CD14-positive monocyte (primary cell): ENCODE results near the gene PLEKHG4. TPM values are rescaled to one million over a fixed set of nuclear protein-coding genes. Genes with fewer than 3 reads are reported as not detected.

Experiments used
- DNase-seq, 3 donors: peaks; one replicate each; pipeline ENCODE4 v3.0.0-alpha.2; 2011 to 2022
- H2AFZ ChIP-seq: 2 replicates; pipeline ENCODE4 v1.6.0; 2012; ENCODE audit warnings: mild to moderate bottlenecking, low read depth, low read length, inconsistent platforms; ENCODE audit not compliant: insufficient read depth, poor library complexity, severe bottlenecking
- H3K27ac ChIP-seq, 2 donors: 1 replicate in 1 of 2; 2 replicates in 1 of 2; pipeline ENCODE4 v1.5.1; 2012 to 2013; ENCODE audit warnings: low read length in 2 of 2, control low read depth in 1 of 2, inconsistent platforms in 1 of 2, low read depth in 1 of 2, mild to moderate bottlenecking in 1 of 2
- H3K27me3 ChIP-seq, 2 donors: one replicate each; pipeline versions ENCODE4 v1.6.0 to v1.6.1; 2011 to 2013; ENCODE audit warnings: low read length in 2 of 2; ENCODE audit not compliant: control insufficient read depth in 2 of 2, insufficient read depth in 2 of 2
- H3K36me3 ChIP-seq, 2 donors: replicated peaks in 1 of 2; 1 replicate in 1 of 2; 2 replicates in 1 of 2; pipeline versions ENCODE4 v1.5.1 to v1.6.1; 2012 to 2013; ENCODE audit warnings: low read length in 2 of 2, control low read depth in 1 of 2, inconsistent platforms in 1 of 2, mild to moderate bottlenecking in 1 of 2; ENCODE audit not compliant: insufficient read depth in 2 of 2, control insufficient read depth in 1 of 2
- H3K4me1 ChIP-seq, 2 donors: 1 replicate in 1 of 2; 2 replicates in 1 of 2; pipeline versions ENCODE4 v1.5.1 to v1.6.1; 2012 to 2013; ENCODE audit warnings: low read length in 2 of 2, control low read depth in 1 of 2, inconsistent platforms in 1 of 2, mild to moderate bottlenecking in 1 of 2, moderate library complexity in 1 of 2; ENCODE audit not compliant: insufficient read depth in 2 of 2, control insufficient read depth in 1 of 2
- H3K4me2 ChIP-seq: replicated peaks from 2 replicates; pipeline ENCODE3; 2012; ENCODE audit warnings: low read length, moderate library complexity, mild to moderate bottlenecking; ENCODE audit not compliant: poor library complexity, severe bottlenecking; ENCODE audit errors: extremely low read depth
- H3K4me3 ChIP-seq, 3 experiments: fragments of 200-600 bp in 1 of 3; sonication (generic) in 1 of 3; replicated peaks in 1 of 3; 1 replicate in 2 of 3; 2 replicates in 1 of 3; pipeline ENCODE4 v1.5.1; 2011 to 2013; ENCODE audit warnings: low read length in 3 of 3, mild to moderate bottlenecking in 3 of 3, control low read depth in 2 of 3, low read depth in 2 of 3, inconsistent platforms in 1 of 3, moderate library complexity in 1 of 3
- H3K79me2 ChIP-seq: 2 replicates; pipeline ENCODE4 v1.6.0; 2012; ENCODE audit warnings: mild to moderate bottlenecking, control low read depth, inconsistent platforms, low read length, moderate library complexity; ENCODE audit not compliant: insufficient read depth
- H3K9ac ChIP-seq: 2 replicates; pipeline ENCODE4 v1.6.0; 2017; ENCODE audit warnings: low read length, mild to moderate bottlenecking; ENCODE audit not compliant: insufficient read depth, poor library complexity, severe bottlenecking
- H3K9me3 ChIP-seq, 2 donors: replicated peaks in 1 of 2; 1 replicate in 1 of 2; 2 replicates in 1 of 2; pipeline versions ENCODE4 v1.5.1 to v1.6.1; 2012 to 2013; ENCODE audit warnings: low read length in 2 of 2, control low read depth in 1 of 2; ENCODE audit not compliant: control insufficient read depth in 1 of 2, insufficient read depth in 1 of 2
- H4K20me1 ChIP-seq: 2 replicates; pipeline ENCODE4 v1.6.0; 2012; ENCODE audit warnings: mild to moderate bottlenecking, low read length, control low read depth, moderate library complexity; ENCODE audit not compliant: insufficient read depth
- H3K27ac Mint-ChIP-seq, 7 donors: one replicate each; pipeline ENCODE4 v1.8.0; 2020; ENCODE audit warnings: mild to moderate bottlenecking in 7 of 7, mixed read lengths in 7 of 7, moderate library complexity in 6 of 7, inconsistent platforms in 2 of 7
- H3K27me3 Mint-ChIP-seq, 3 donors: one replicate each; pipeline ENCODE4 v1.8.0; 2021 to 2022; ENCODE audit warnings: low read depth in 3 of 3, mild to moderate bottlenecking in 3 of 3, mixed read lengths in 3 of 3, moderate library complexity in 3 of 3, inconsistent platforms in 1 of 3
- H3K36me3 Mint-ChIP-seq, 2 donors: one replicate each; pipeline ENCODE4 v1.8.0; 2020; ENCODE audit warnings: mixed read lengths in 2 of 2, inconsistent platforms in 1 of 2, mild to moderate bottlenecking in 1 of 2
- H3K4me1 Mint-ChIP-seq: one replicate; pipeline ENCODE4 v1.8.0; 2020; ENCODE audit warnings: mild to moderate bottlenecking, mixed read lengths
- H3K4me3 Mint-ChIP-seq, 2 donors: one replicate each; pipeline ENCODE4 v1.8.0; 2020; ENCODE audit warnings: mild to moderate bottlenecking in 2 of 2, mixed read lengths in 2 of 2, moderate library complexity in 1 of 2
- H3K9me3 Mint-ChIP-seq, 7 donors: one replicate each; pipeline ENCODE4 v1.8.0; 2020 to 2022; ENCODE audit warnings: mixed read lengths in 7 of 7, mild to moderate bottlenecking in 6 of 7, moderate library complexity in 6 of 7, inconsistent platforms in 2 of 7
- CTCF ChIP-seq: fragments of 200-600 bp; IDR thresholded peaks from one replicate; pipeline ENCODE4 v1.8.0; 2022; ENCODE audit warnings: antibody characterized with exemption, mild to moderate bottlenecking
- WGBS: methylation state at CpG from one replicate; pipeline ENCODE4 v1.1.5; 2013; ENCODE audit warnings: missing lambda C conversion rate; ENCODE audit not compliant: insufficient coverage; 5-methylcytosine and 5-hydroxymethylcytosine counted together
- intact Hi-C, 2 donors: fragments of 100-400 bp; cut with micrococcal nuclease; formaldehyde crosslinking; loops; one replicate each; pipeline versions ENCODE4 v1.15.0 to v1.15.1; 2023
- polyA plus RNA-seq, 3 donors: library from polyadenylated mRNA; depleted of rRNA in 1 of 3; unstranded in 2 of 3; stranded (reverse) in 1 of 3; fragments of 300-500 nt in 2 of 3; fragments of >200 nt in 1 of 3; fragmentation: Illumina TruSeq in 2 of 3; gene quantifications; 1 replicate in 2 of 3; 2 replicates in 1 of 3; pipeline ENCODE4 v1.2.3, GENCODE V29; 2012 to 2021

Gene PLEKHG4
- polyA plus RNA-seq, 3 donors = 0.79 to 3.2 (median 3.0) TPM

GRCh38 chr16:67329901-67330300 lies 50.6 kb downstream of the PLEKHG4 start:
- Mint-ChIP-seq H3K9me3 (peaks cover 0 to 14% (median 10%) of the 10 kb centered on the region in 7 donors), H3K27ac (no peak overlapping the region), H3K36me3 (peaks cover 2 to 3% of the 10 kb centered on the region in 2 donors), H3K4me3 (no peak overlapping the region), H3K27me3 (peaks cover 14 to 25% (median 20%) of the 10 kb centered on the region in 3 donors), H3K4me1 (peaks cover 24% of the 10 kb centered on the region)
- peaks cover 0 to 5% of the 10 kb centered on the region in 2 donors for H3K9me3 ChIP-seq
- no peaks in the 10 kb centered on the region for H3K79me2 ChIP-seq
- H3K36me3 ChIP-seq = no peaks in the 10 kb centered on the region
- no CpG with 5 or more reads among the region's 5 CpGs for WGBS
- no peak overlapping the region for H2AFZ ChIP-seq
- no peak overlapping the region for H3K4me3 ChIP-seq
- intact Hi-C loops = no loop called here
- H3K27me3 ChIP-seq = peaks cover 0 to 9% of the 10 kb centered on the region in 2 donors
- H3K9ac ChIP-seq = no peak overlapping the region
- DNase-seq = no peak
- no peak overlapping the region for H3K4me2 ChIP-seq
- H4K20me1 ChIP-seq = no peaks in the 10 kb centered on the region
- TF ChIP-seq CTCF = no peak
- H3K4me1 ChIP-seq = peaks cover 21 to 27% of the 10 kb centered on the region in 2 donors
- H3K27ac ChIP-seq = no peak overlapping the region

DNA sequence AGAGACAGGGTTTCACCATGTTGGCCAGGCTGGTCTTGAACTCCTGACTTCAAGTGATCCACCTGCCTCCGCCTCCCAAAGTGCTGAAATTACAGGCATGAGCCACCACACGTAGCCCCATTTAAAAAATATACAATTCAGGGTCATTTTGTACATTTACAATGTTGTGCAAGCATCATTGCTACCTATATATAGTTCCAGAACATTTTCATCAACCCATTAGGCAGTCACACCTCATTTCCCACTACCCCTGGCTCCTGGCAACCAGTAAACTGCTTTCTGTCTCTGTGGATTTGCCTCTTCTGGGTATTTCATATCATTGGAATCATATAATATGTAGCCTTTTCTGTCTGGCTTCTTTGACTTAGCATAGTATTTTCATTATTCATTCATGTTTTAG lies 54.0 kb downstream of the PLEKHG4 start:
- H3K4me2 ChIP-seq = no peak overlapping the region
- 100% methylated on average over 2 of the region's 2 CpGs for WGBS
- no peak overlapping the region for H2AFZ ChIP-seq
- no peak overlapping the region for H3K4me3 ChIP-seq
- H3K4me3 Mint-ChIP-seq = no peak overlapping the region
- H3K36me3 ChIP-seq = no peaks in the 10 kb centered on the region
- intact Hi-C loops = no loop called here
- H3K27me3 ChIP-seq = no peaks in the 10 kb centered on the region
- no peak for TF ChIP-seq CTCF
- no peaks in the 10 kb centered on the region for H3K79me2 ChIP-seq
- H3K36me3 Mint-ChIP-seq = no peaks in the 10 kb centered on the region
- peaks cover 2 to 6% (median 5%) of the 10 kb centered on the region in 3 donors for H3K27me3 Mint-ChIP-seq
- H3K9me3 Mint-ChIP-seq = peaks cover 0 to 20% (median 15%) of the 10 kb centered on the region in 7 donors
- H3K4me1 ChIP-seq = no peaks in the 10 kb centered on the region
- no peak overlapping the region for H3K27ac ChIP-seq
- no peaks in the 10 kb centered on the region for H3K4me1 Mint-ChIP-seq
- H3K27ac Mint-ChIP-seq = no peak overlapping the region
- H3K9me3 ChIP-seq = peaks cover 0 to 5% of the 10 kb centered on the region in 2 donors
- H3K9ac ChIP-seq = no peak overlapping the region
- no peaks in the 10 kb centered on the region for H4K20me1 ChIP-seq
- no peak for DNase-seq
